T-helper 22 cell (primary cell): ENCODE results near the gene SLC19A1.
"Not testable (repeated sequence)": the region's sequence is repeated elsewhere in the genome, so short reads cannot be mapped to it uniquely, and the experiment has no call there.

ENCODE experiments used
- DNase-seq: peaks from one replicate; pipeline ENCODE4 v3.0.0-alpha.2; 2020; ENCODE audit warnings: low read depth

The SLC19A1 gene

GRCh38 chr21:45505416-45506021 lies 36.7 kb downstream of the SLC19A1 start:
- DNase-seq, result no peak

GRCh38 chr21:45504516-45505415 lies 37.5 kb downstream of the SLC19A1 start:
- DNase-seq, result no peak

- no peak for DNase-seq
Observed at GRCh38 chr21:45504021-45504515, 38.2 kb downstream of the SLC19A1 start.

- not testable (repeated sequence) for DNase-seq
Observed at GRCh38 chr21:45503226-45503625, 39.0 kb downstream of the SLC19A1 start.

- no peak for DNase-seq
Observed at GRCh38 chr21:45502600-45502999, 39.6 kb downstream of the SLC19A1 start.

GRCh38 chr21:45502006-45502345 lies 40.3 kb downstream of the SLC19A1 start:
- no peak for DNase-seq

- not testable (repeated sequence) for DNase-seq
Observed at GRCh38 chr21:45501081-45502005, 40.9 kb downstream of the SLC19A1 start.

GRCh38 chr21:45499970-45500577 lies 42.2 kb downstream of the SLC19A1 start:
- no peak for DNase-seq

- no peak for DNase-seq
Observed at GRCh38 chr21:45499201-45499750, 43.0 kb downstream of the SLC19A1 start.

- no peak for DNase-seq
Observed at GRCh38 chr21:45498646-45499000, 43.6 kb downstream of the SLC19A1 start.

- no peak for DNase-seq
Observed at GRCh38 chr21:45497846-45498645, 44.2 kb downstream of the SLC19A1 start.

- DNase-seq, result no peak
Observed at GRCh38 chr21:45496968-45497845, 45.0 kb downstream of the SLC19A1 start.

GRCh38 chr21:45496151-45496967 lies 45.9 kb downstream of the SLC19A1 start:
- DNase-seq, result no peak

- no peak for DNase-seq
Observed at GRCh38 chr21:45494851-45495680, 47.2 kb downstream of the SLC19A1 start.

GRCh38 chr21:45494135-45494850 lies 47.9 kb downstream of the SLC19A1 start:
- DNase-seq, result no peak

GRCh38 chr21:45493401-45494001 lies 48.7 kb downstream of the SLC19A1 start:
- DNase-seq, result no peak

GRCh38 chr21:45492765-45493164 lies 49.5 kb downstream of the SLC19A1 start:
- DNase-seq, result no peak
